ENCODE results near the gene TDO2.

- TF ChIP-seq CTCF (IDR thresholded peaks at IDR 0.05) (no peak), POLR2A (IDR thresholded peaks at IDR 0.05) (no peak)
Measured at GRCh38 chr4:155855897-155856296, 47.6 kb upstream of the TDO2 start.

Data from breast epithelium (tissue), 3 donors.